GM21576 (cell line): Measurements from ENCODE around the gene NUDT4B.
"Not testable (repeated sequence)": the region's sequence is repeated elsewhere in the genome, so short reads cannot be mapped to it uniquely, and the experiment has no call there.

Experiments used
- ATAC-seq: cut with Tn5 transposase; IDR thresholded peaks from one replicate; pipeline ENCODE4 v1.9.1; 2021; ENCODE audit warnings: mild to moderate bottlenecking, moderate library complexity; ENCODE audit not compliant: unreplicated experiment

Gene NUDT4B

DNA sequence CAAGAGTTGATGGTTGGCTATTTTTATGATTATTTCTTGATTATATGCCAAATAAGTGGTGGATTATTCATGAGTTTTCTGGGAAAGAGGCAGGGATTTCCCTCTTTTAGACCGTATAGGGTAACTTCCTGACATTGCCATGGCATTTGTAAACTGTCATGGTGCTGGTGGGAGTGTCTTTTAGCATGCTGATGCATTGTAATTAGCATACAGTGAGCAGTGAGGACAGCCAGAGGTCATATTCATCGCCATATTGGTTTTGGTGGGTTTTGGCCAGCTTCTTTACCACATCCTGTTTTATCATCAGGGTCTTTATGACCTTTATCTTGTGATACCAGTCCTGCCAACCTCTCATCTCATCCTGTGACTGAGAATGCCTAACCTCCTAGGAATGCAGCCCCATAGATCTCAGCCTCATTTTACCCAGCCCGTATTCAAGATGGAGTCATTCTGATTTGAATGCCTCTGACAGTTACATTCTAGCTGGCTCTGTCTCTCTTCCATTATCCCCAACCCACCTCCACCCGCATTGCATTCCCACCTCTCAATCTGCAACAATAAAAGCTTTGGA, 45.3 kb downstream of the NUDT4B start:
- not testable (repeated sequence) for ATAC-seq
